PC-9 (cell line): ENCODE data around the gene MDN1. TPM values are rescaled to one million over a fixed set of nuclear protein-coding genes. Genes with fewer than 3 reads are reported as not detected.

Source experiments
- BruUV-seq: library from RNA; stranded (reverse); fragments of 400-500 nt; replicated peaks from 2 replicates; lab custom pipeline; 2021; lab: Mats Ljungman, UMichigan
- CTCF ChIA-PET: fragments of 300-600 bp; sonication (Branson Sonifier 250); formaldehyde crosslinking; loops from one replicate; lab custom pipeline; 2022; ENCODE audit warnings: antibody characterized with exemption; lab: Charles Lee
- POLR2A ChIA-PET: fragments of 300-600 bp; sonication (Branson Sonifier 250); formaldehyde crosslinking; loops from one replicate; lab custom pipeline; 2022; ENCODE audit warnings: antibody characterized with exemption; ENCODE audit not compliant: unreplicated experiment; lab: Charles Lee
- DNase-seq, 2 experiments: peaks; one replicate each; pipeline versions ENCODE4 v3.0.0 to v3.0.0-alpha.2; 2015 to 2022; ENCODE audit warnings: mixed read lengths in 1 of 2
- H2AFZ ChIP-seq: fragments of 200-600 bp; sonication (generic); 2 replicates; pipeline ENCODE4 v1.8.1; 2017; ENCODE audit warnings: antibody characterized with exemption
- H3F3A ChIP-seq: fragments of 200-600 bp; sonication (generic); 2 replicates; pipeline ENCODE4 v1.8.1; 2017; ENCODE audit warnings: antibody characterized with exemption, mild to moderate bottlenecking, low read depth; ENCODE audit not compliant: insufficient read depth
- H3K27ac ChIP-seq: fragments of 200-600 bp; sonication (generic); 2 replicates; pipeline ENCODE4 v1.6.1; 2016; ENCODE audit warnings: mixed run types
- H3K27me3 ChIP-seq: fragments of 200-600 bp; sonication (generic); 2 replicates; pipeline ENCODE4 v1.6.1; 2016; ENCODE audit warnings: low read depth, mixed run types; ENCODE audit not compliant: insufficient read depth
- H3K36me3 ChIP-seq: fragments of 200-600 bp; sonication (generic); 2 replicates; pipeline ENCODE4 v1.6.1; 2016; ENCODE audit warnings: low read depth, mixed run types
- H3K4me1 ChIP-seq: fragments of 200-600 bp; sonication (generic); replicated peaks from 2 replicates; pipeline ENCODE4 v1.6.1; 2016; ENCODE audit warnings: mixed run types; ENCODE audit not compliant: insufficient read depth
- H3K4me2 ChIP-seq: fragments of 200-600 bp; sonication (generic); 2 replicates; pipeline ENCODE4 v1.6.1; 2017; ENCODE audit warnings: mixed run types
- H3K4me3 ChIP-seq: fragments of 200-600 bp; sonication (generic); 2 replicates; pipeline ENCODE4 v1.6.1; 2016; ENCODE audit warnings: mixed run types
- H3K79me2 ChIP-seq: fragments of 200-600 bp; sonication (generic); 2 replicates; pipeline ENCODE4 v1.6.1; 2017; ENCODE audit warnings: low read depth, mixed run types
- H3K9me2 ChIP-seq: fragments of 200-600 bp; sonication (generic); 2 replicates; pipeline ENCODE4 v1.8.1; 2017; ENCODE audit warnings: mild to moderate bottlenecking; ENCODE audit not compliant: insufficient read depth
- H3K9me3 ChIP-seq: fragments of 200-600 bp; sonication (generic); 2 replicates; pipeline ENCODE4 v1.8.1; 2016; ENCODE audit warnings: low read depth; ENCODE audit not compliant: insufficient read depth
- H4K20me1 ChIP-seq: fragments of 200-600 bp; sonication (generic); 2 replicates; pipeline ENCODE4 v1.8.1; 2017; ENCODE audit not compliant: insufficient read depth
- CTCF ChIP-seq: fragments of 200-600 bp; sonication (generic); conservative IDR thresholded peaks from 2 replicates; pipeline ENCODE4 v1.6.1; 2017; ENCODE audit warnings: mixed run types, antibody characterized with exemption, mild to moderate bottlenecking, moderate library complexity
- EZH2 ChIP-seq: fragments of 200-600 bp; sonication (generic); IDR thresholded peaks from 2 replicates; pipeline ENCODE4 v1.8.0; 2017; ENCODE audit warnings: antibody characterized with exemption, low read depth
- intact Hi-C: fragments of 100-400 bp; cut with micrococcal nuclease; formaldehyde crosslinking; loops from one replicate; pipeline ENCODE4 v1.10.0; 2022; ENCODE audit not compliant: unreplicated experiment
- total RNA-seq: library from RNA; stranded (reverse); gene quantifications from 2 replicates; pipeline ENCODE4 v1.2.3, GENCODE V29; 2021

MDN1 gene
- total RNA-seq, 1 experiment from 2014 or later, result 38.6 TPM

- POLR2A ChIA-PET, result no interaction called here
- CTCF ChIA-PET, result no interaction called here
Measured at GRCh38 chr6:89711801-89712200, 107.8 kb downstream of the MDN1 start.

GRCh38 chr6:89708316-89708715, 111.3 kb downstream of the MDN1 start:
- ChIA-PET POLR2A (no interaction called here), CTCF (no interaction called here)
- H3K9me3 ChIP-seq, result no peaks in the 10 kb centered on the region
- no peak overlapping the region for H3K4me3 ChIP-seq
- no peaks in the 10 kb centered on the region for H4K20me1 ChIP-seq
- no peak overlapping the region for H3K27ac ChIP-seq
- no peak for DNase-seq
- H3K36me3 ChIP-seq, result peaks cover 5% of the 10 kb centered on the region; the same call in 1 of the 2 replicates
- intact Hi-C loops, result no loop called here
- no peak overlapping the region for H2AFZ ChIP-seq
- H3K9me2 ChIP-seq, result no peaks in the 10 kb centered on the region
- TF ChIP-seq CTCF (no peak), EZH2 (no peak)
- no peaks in the 10 kb centered on the region for H3K79me2 ChIP-seq
- H3K4me1 ChIP-seq, result no peaks in the 10 kb centered on the region
- no TSS peak for BruUV-seq
- no peak overlapping the region for H3K4me2 ChIP-seq
- no peaks in the 10 kb centered on the region for H3F3A ChIP-seq
- no peaks in the 10 kb centered on the region for H3K27me3 ChIP-seq

More at GRCh38 chr6:89711801-89712200, 107.8 kb downstream of the MDN1 start:
- H3K4me2 ChIP-seq, result no peak overlapping the region
- no peaks in the 10 kb centered on the region for H3F3A ChIP-seq
- no peaks in the 10 kb centered on the region for H3K9me3 ChIP-seq
- intact Hi-C loops, result no loop called here
- no peak for DNase-seq
- no peaks in the 10 kb centered on the region for H3K27me3 ChIP-seq
- H3K36me3 ChIP-seq, result no peaks in the 10 kb centered on the region; the same call in 1 of the 2 replicates
- H3K27ac ChIP-seq, result no peak overlapping the region
- no peak overlapping the region for H2AFZ ChIP-seq
- H3K9me2 ChIP-seq, result no peaks in the 10 kb centered on the region
- no peaks in the 10 kb centered on the region for H3K4me1 ChIP-seq
- no peaks in the 10 kb centered on the region for H3K79me2 ChIP-seq
- no TSS peak for BruUV-seq
- H4K20me1 ChIP-seq, result no peaks in the 10 kb centered on the region
- TF ChIP-seq CTCF (no peak), EZH2 (no peak)
- H3K4me3 ChIP-seq, result no peak overlapping the region

GRCh38 chr6:89707766-89708165, 111.8 kb downstream of the MDN1 start:
- CTCF ChIA-PET, result no interaction called here
- intact Hi-C loops, result no loop called here
- no TSS peak for BruUV-seq
- Histone ChIP-seq H3K4me1 (no peaks in the 10 kb centered on the region), H4K20me1 (no peaks in the 10 kb centered on the region), H3K36me3 (peaks cover 5% of the 10 kb centered on the region; the same call in 1 of the 2 replicates), H3F3A (no peaks in the 10 kb centered on the region), H3K4me3 (no peak overlapping the region), H3K27ac (no peak overlapping the region), H3K79me2 (no peaks in the 10 kb centered on the region), H3K9me3 (no peaks in the 10 kb centered on the region), H2AFZ (no peak overlapping the region), H3K9me2 (no peaks in the 10 kb centered on the region), H3K27me3 (no peaks in the 10 kb centered on the region), H3K4me2 (no peak overlapping the region)
- no peak for TF ChIP-seq CTCF
- TF ChIP-seq EZH2, result no peak
- no peak for DNase-seq
- POLR2A ChIA-PET, result no interaction called here
